IMR-90 (cell line): Measurements from ENCODE around the gene XRCC4. TPM values are rescaled to one million over a fixed set of nuclear protein-coding genes. Genes with fewer than 3 reads are reported as not detected.

Experiments
- ATAC-seq: fragments of 200-7000 bp; cut with Tn5 transposase; 2 replicates; pipeline ENCODE4 v1.9.1; 2020; ENCODE audit warnings: low read depth, mild to moderate bottlenecking, moderate library complexity
- BruUV-seq: library from RNA; stranded (reverse); fragments of 400-500 nt; replicated peaks from 2 replicates; lab custom pipeline; 2021; lab: Mats Ljungman, UMichigan
- CTCF ChIA-PET: fragments of 300-600 bp; formaldehyde crosslinking; extraction: SDS; loops from one replicate; lab custom pipeline; 2021; ENCODE audit warnings: antibody characterized with exemption; lab: Yijun Ruan, JAX
- POLR2A ChIA-PET: fragments of 300-600 bp; sonication (Branson Sonifier 250); formaldehyde crosslinking; loops from one replicate; lab custom pipeline; 2022; ENCODE audit warnings: antibody characterized with exemption; ENCODE audit not compliant: unreplicated experiment; lab: Charles Lee
- DNase-seq: peaks from one replicate; pipeline ENCODE4 v3.0.0; 2013
- H2AFZ ChIP-seq: replicated peaks from 2 replicates; pipeline ENCODE3; 2013; ENCODE audit warnings: low read length, mild to moderate bottlenecking; ENCODE audit not compliant: poor library complexity
- H2AK5ac ChIP-seq: 2 replicates; pipeline ENCODE4 v1.6.1; 2013; ENCODE audit warnings: low read depth, low read length, inconsistent platforms
- H2AK9ac ChIP-seq: replicated peaks from 2 replicates; pipeline ENCODE3; 2013; ENCODE audit warnings: mild to moderate bottlenecking, low read depth, low read length, moderate library complexity; ENCODE audit not compliant: poor library complexity
- H2BK120ac ChIP-seq: 2 replicates; pipeline ENCODE4 v1.6.1; 2013; ENCODE audit warnings: low read depth, low read length, inconsistent platforms
- H2BK15ac ChIP-seq: 3 replicates; pipeline ENCODE4 v1.6.1; 2013; ENCODE audit warnings: low read depth, low read length, inconsistent platforms
- H2BK20ac ChIP-seq: 2 replicates; pipeline ENCODE4 v1.6.1; 2013; ENCODE audit warnings: low read depth, mild to moderate bottlenecking, inconsistent platforms, low read length, moderate library complexity
- H2BK5ac ChIP-seq: 2 replicates; pipeline ENCODE4 v1.6.1; 2013; ENCODE audit warnings: mild to moderate bottlenecking, low read depth, low read length, inconsistent platforms; ENCODE audit not compliant: poor library complexity, severe bottlenecking
- H3K14ac ChIP-seq: replicated peaks from 2 replicates; pipeline ENCODE4 v1.6.1; 2013; ENCODE audit warnings: low read depth, low read length, inconsistent platforms
- H3K18ac ChIP-seq: 2 replicates; pipeline ENCODE4 v1.6.1; 2013; ENCODE audit warnings: low read depth, low read length, control low read depth
- H3K23ac ChIP-seq: 2 replicates; pipeline ENCODE4 v1.6.1; 2013; ENCODE audit warnings: low read depth, low read length, inconsistent platforms
- H3K27ac ChIP-seq: 2 replicates; pipeline ENCODE4 v1.5.1; 2013; ENCODE audit warnings: mild to moderate bottlenecking, control low read depth, low read length; ENCODE audit not compliant: insufficient read depth
- H3K27me3 ChIP-seq: 2 replicates; pipeline ENCODE4 v1.6.1; 2013; ENCODE audit warnings: low read length; ENCODE audit not compliant: control insufficient read depth, insufficient read depth
- H3K36me3 ChIP-seq: 2 replicates; pipeline ENCODE4 v1.6.1; 2013; ENCODE audit warnings: low read length, mixed read lengths; ENCODE audit not compliant: control insufficient read depth, insufficient read depth
- H3K4ac ChIP-seq: 2 replicates; pipeline ENCODE4 v1.6.1; 2013; ENCODE audit warnings: low read depth, low read length, inconsistent platforms
- H3K4me1 ChIP-seq: 2 replicates; pipeline ENCODE4 v1.6.1; 2013; ENCODE audit warnings: low read length, mixed read lengths; ENCODE audit not compliant: control insufficient read depth, insufficient read depth
- H3K4me2 ChIP-seq: 2 replicates; pipeline ENCODE4 v1.6.1; 2013; ENCODE audit warnings: low read depth, mild to moderate bottlenecking, control low read depth, low read length, moderate library complexity
- H3K4me3 ChIP-seq: 2 replicates; pipeline ENCODE4 v1.5.1; 2013; ENCODE audit warnings: low read depth, mild to moderate bottlenecking, control low read depth, low read length, moderate library complexity; ENCODE audit not compliant: insufficient read depth
- H3K56ac ChIP-seq: 2 replicates; pipeline ENCODE4 v1.6.1; 2013; ENCODE audit warnings: low read length, inconsistent platforms; ENCODE audit not compliant: insufficient read depth; ENCODE audit errors: extremely low read depth
- H3K79me1 ChIP-seq, 2 experiments: 2 replicates each; pipeline ENCODE4 v1.6.1; 2013; ENCODE audit warnings: low read length in 2 of 2, inconsistent platforms in 1 of 2, low read depth in 1 of 2
- H3K9ac ChIP-seq: 2 replicates; pipeline ENCODE4 v1.6.1; 2013; ENCODE audit warnings: low read depth, low read length, control low read depth
- H3K9me1 ChIP-seq: 2 replicates; pipeline ENCODE4 v1.6.1; 2013; ENCODE audit warnings: low read length, inconsistent platforms; ENCODE audit not compliant: insufficient read depth
- H3K9me3 ChIP-seq: 2 replicates; pipeline ENCODE4 v1.6.1; 2013; ENCODE audit warnings: low read length; ENCODE audit not compliant: control insufficient read depth, insufficient read depth
- H4K20me1 ChIP-seq: 2 replicates; pipeline ENCODE4 v1.6.1; 2013; ENCODE audit warnings: low read length, inconsistent platforms; ENCODE audit not compliant: insufficient read depth
- H4K5ac ChIP-seq: 2 replicates; pipeline ENCODE4 v1.6.1; 2013; ENCODE audit warnings: mild to moderate bottlenecking, low read depth, low read length, control low read depth
- H4K8ac ChIP-seq, 2 experiments: 2 replicates each; pipeline ENCODE4 v1.6.1; 2013; ENCODE audit warnings: low read depth in 2 of 2, low read length in 2 of 2, control low read depth in 1 of 2, inconsistent platforms in 1 of 2
- H4K91ac ChIP-seq: 2 replicates; pipeline ENCODE4 v1.6.1; 2013; ENCODE audit warnings: low read depth, low read length, inconsistent platforms; ENCODE audit not compliant: insufficient read depth
- CEBPB ChIP-seq: IDR thresholded peaks from 2 replicates; pipeline ENCODE4 v1.6.1; 2012; ENCODE audit warnings: low read depth, low read length, improper control_type of control experiment
- FOS ChIP-seq: fragments of 150-350 bp; IDR thresholded peaks from 2 replicates; pipeline ENCODE4 v1.6.1; 2016; ENCODE audit warnings: low read depth, low read length
- MXI1 ChIP-seq: IDR thresholded peaks from 2 replicates; pipeline ENCODE4 v1.6.1; 2012; ENCODE audit warnings: low read depth, mild to moderate bottlenecking, low read length, moderate library complexity, borderline replicate concordance
- NFE2L2 ChIP-seq: fragments of 150-350 bp; IDR thresholded peaks from 2 replicates; pipeline ENCODE4 v1.6.1; 2016; ENCODE audit warnings: low read depth, mild to moderate bottlenecking, low read length
- RFX5 ChIP-seq: IDR thresholded peaks from 2 replicates; pipeline ENCODE4 v1.8.0; 2012; ENCODE audit warnings: low read depth, mild to moderate bottlenecking, low read length, moderate library complexity
- WGBS, 2 experiments: methylation state at CpG; one replicate each; pipeline versions ENCODE4 v1.1.5 to v1.1.7; 2013; ENCODE audit warnings: missing lambda C conversion rate in 2 of 2; ENCODE audit not compliant: insufficient read length in 1 of 2; ENCODE audit errors: extremely low coverage in 2 of 2; 5-methylcytosine and 5-hydroxymethylcytosine counted together
- dilution Hi-C: fragments of 300-500 bp; cut with HindIII; formaldehyde crosslinking; loops from one replicate; pipeline ENCODE4 v1.14.3; 2018; ENCODE audit warnings: low sequenced_read_pairs; ENCODE audit not compliant: unreplicated experiment
- in situ Hi-C: fragments of 300-500 bp; cut with MboI; formaldehyde crosslinking; loops from 3 replicates; pipeline ENCODE4 v1.14.3; 2019; ENCODE audit warnings: low sequenced_read_pairs, inconsistent platforms, mixed read lengths
- intact Hi-C: fragments of 100-400 bp; cut with micrococcal nuclease; formaldehyde crosslinking; loops from 2 replicates; pipeline ENCODE4 v1.10.0; 2022
- polyA plus RNA-seq, 3 experiments: library from polyadenylated mRNA; depleted of rRNA; stranded (reverse); fragments of >200 nt; gene quantifications; 2 replicates each; pipeline ENCODE4 v1.2.3, GENCODE V29; 2012; ENCODE audit warnings: low replicate concordance in 1 of 3
- total RNA-seq: library from RNA; depleted of rRNA; stranded (reverse); fragments of >200 nt; gene quantifications from 2 replicates; pipeline ENCODE4 v1.2.3, GENCODE V29; 2012

Gene XRCC4
- total and polyA plus RNA-seq, 2 of the 4 experiments (the other 2 are of a cell fraction): 3.5 to 4.7 TPM

- DNase-seq (peak; percentile 65), ATAC-seq (peak; percentile 81)
- Histone ChIP-seq H3K18ac (no peak overlapping the region), H3K9ac (no peak overlapping the region), H3K9me1 (peaks cover 4% of the 10 kb centered on the region; the same call in 1 of the 2 replicates), H2AK5ac (no peak overlapping the region), H3K79me1 (peaks cover 0 to 3% of the 10 kb centered on the region in 2 experiments; a peak in 1 of 4 replicates), H4K5ac (no peak overlapping the region), H3K9me3 (no peaks in the 10 kb centered on the region), H4K8ac (no peak overlapping the region), H2AK9ac (no peak overlapping the region), H3K4me1 (peaks cover 2% of the 10 kb centered on the region; the same call in 1 of the 2 replicates), H4K91ac (no peak overlapping the region), H3K23ac (no peak overlapping the region), H3K14ac (no peak overlapping the region), H2BK120ac (no peak overlapping the region), H3K4ac (no peak overlapping the region), H3K27ac (no peak overlapping the region), H2AFZ (no peak overlapping the region), H4K20me1 (no peaks in the 10 kb centered on the region), H2BK20ac (no peak overlapping the region), H3K56ac (no peak overlapping the region), H3K4me2 (no peak overlapping the region), H3K4me3 (no peak overlapping the region), H2BK15ac (no peak overlapping the region), H2BK5ac (no peak overlapping the region), H3K36me3 (no peaks in the 10 kb centered on the region), H3K27me3 (no peaks in the 10 kb centered on the region)
- dilution Hi-C loops: no loop called here
- intact Hi-C loops: no loop called here
- ChIA-PET CTCF (no interaction called here), POLR2A (no interaction called here)
- in situ Hi-C loops: no loop called here
- no TSS peak for BruUV-seq
- WGBS, 2 experiments: no CpG with 5 or more reads among the region's 4 CpGs
- TF ChIP-seq FOS (no peak), CEBPB (peak; percentile 39; the same call in 1 of the 2 replicates), NFE2L2 (no peak), RFX5 (no peak), MXI1 (no peak)
Measured at GRCh38 chr5:83219495-83219894, 142.1 kb downstream of the XRCC4 start.
